T47D (cell line): ENCODE results near the gene A3GALT2.

Experiments
- DNase-seq, 2 experiments: peaks; one replicate each; pipeline versions ENCODE4 v3.0.0 to v3.0.0-alpha.2; 2011 to 2012; ENCODE audit warnings: low read depth in 1 of 2, low spot score in 1 of 2
- JUND ChIP-seq: IDR thresholded peaks from 2 replicates; pipeline ENCODE4 v1.6.1; 2012; ENCODE audit warnings: low read depth
- in situ Hi-C: cut with HindIII; loops from 2 replicates; pipeline ENCODE4 v1.10.0; 2016; ENCODE audit warnings: low sequenced_read_pairs, low pct_unique_long_range_greater_than_20kb

A3GALT2 gene

GRCh38 chr1:33286451-33287185 lies 34.3 kb downstream of the A3GALT2 start:
- DNase-seq: no peak
- in situ Hi-C loops: no loop called here
- TF ChIP-seq JUND: no peak

GRCh38 chr1:33284049-33284448 lies 36.8 kb downstream of the A3GALT2 start:
- DNase-seq: no peak
- in situ Hi-C loops: no loop called here
- no peak for TF ChIP-seq JUND

DNA sequence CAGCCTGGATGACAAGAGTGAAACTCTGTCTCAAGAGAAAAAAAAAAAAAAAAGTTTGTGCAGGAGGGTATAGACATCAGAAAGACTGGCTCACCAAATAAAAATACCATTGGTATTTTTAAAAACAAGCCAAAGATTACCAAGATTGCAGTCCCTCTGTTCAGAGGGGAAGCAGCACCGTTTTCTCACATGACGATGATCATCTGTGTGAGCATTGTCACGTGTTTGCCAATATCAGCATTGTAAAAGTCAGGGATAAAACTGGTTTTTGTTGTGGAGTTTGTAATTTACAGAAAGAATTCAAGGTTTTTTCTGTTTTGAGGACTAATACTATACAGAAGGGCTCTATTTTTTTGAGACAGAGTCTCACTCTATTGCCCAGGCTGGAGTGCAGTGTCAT lies 38.1 kb downstream of the A3GALT2 start:
- in situ Hi-C loops: no loop called here
- no peak for TF ChIP-seq JUND
- no peak for DNase-seq

DNA sequence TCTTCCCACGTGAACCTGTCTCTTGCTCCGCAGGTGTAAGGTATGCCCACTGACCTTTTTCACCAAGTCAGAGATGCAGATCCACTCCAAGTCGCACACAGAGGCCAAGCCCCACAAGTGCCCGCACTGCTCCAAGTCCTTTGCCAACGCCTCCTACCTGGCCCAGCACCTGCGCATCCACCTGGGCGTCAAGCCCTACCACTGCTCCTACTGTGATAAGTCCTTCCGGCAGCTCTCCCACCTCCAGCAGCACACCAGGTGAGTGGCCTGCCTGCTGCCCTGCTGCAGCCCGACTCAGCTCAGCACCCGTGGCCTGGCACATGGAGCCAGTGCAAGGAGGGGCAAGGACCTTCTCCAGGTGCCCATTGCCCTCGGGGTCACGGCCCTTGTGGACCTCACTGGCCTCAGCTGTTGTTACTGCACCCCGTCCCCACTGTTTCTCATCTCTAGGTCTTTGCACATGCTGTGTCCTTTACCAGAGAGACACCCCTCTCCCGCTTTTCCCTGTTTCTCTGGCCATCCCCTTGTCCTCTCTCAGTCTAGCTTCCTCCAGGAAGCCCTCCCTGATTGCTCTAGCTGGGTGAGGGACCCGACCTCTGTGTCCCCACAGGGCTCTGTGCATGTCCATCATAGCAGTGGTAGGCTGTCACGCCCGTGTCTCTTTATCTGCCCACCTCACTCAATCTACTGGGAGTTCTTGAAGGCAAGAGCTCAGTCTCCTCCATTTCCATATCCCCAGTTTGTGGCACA lies 39.2 kb downstream of the A3GALT2 start:
- TF ChIP-seq JUND: no peak
- in situ Hi-C loops: no loop called here
- DNase-seq: no peak

DNA sequence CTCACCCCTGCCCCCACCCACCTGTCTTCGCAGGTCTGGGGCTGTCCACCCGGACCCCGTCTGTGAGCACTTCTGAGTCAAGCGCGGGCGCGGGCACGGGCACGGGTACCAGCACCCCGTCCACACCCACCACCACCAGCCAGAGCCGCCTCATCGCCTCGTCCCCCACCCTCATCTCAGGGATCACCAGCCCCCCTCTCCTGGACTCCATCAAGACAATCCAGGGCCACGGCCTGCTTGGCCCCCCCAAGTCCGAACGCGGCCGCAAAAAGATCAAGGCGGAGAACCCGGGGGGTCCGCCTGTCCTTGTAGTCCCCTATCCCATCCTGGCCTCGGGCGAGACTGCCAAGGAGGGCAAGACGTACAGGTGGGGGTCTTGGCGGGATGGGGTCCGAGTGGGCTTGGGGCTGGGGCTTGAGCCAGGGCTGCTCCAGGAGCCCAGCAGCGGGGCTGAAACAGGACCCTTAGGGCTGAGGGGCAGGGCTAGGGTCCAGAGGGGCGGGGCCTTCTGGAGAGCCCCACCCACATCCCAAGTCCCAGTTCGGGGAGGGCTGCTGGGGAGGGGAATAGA lies 40.7 kb downstream of the A3GALT2 start:
- in situ Hi-C loops: no loop called here

GRCh38 chr1:33277488-33278084 lies 43.3 kb downstream of the A3GALT2 start:
- in situ Hi-C loops: no loop called here
- no peak for TF ChIP-seq JUND
- DNase-seq: no peak

More for the DNA sequence above, 40.7 kb downstream of the A3GALT2 start:
- no peak for DNase-seq
- no peak for TF ChIP-seq JUND

DNA sequence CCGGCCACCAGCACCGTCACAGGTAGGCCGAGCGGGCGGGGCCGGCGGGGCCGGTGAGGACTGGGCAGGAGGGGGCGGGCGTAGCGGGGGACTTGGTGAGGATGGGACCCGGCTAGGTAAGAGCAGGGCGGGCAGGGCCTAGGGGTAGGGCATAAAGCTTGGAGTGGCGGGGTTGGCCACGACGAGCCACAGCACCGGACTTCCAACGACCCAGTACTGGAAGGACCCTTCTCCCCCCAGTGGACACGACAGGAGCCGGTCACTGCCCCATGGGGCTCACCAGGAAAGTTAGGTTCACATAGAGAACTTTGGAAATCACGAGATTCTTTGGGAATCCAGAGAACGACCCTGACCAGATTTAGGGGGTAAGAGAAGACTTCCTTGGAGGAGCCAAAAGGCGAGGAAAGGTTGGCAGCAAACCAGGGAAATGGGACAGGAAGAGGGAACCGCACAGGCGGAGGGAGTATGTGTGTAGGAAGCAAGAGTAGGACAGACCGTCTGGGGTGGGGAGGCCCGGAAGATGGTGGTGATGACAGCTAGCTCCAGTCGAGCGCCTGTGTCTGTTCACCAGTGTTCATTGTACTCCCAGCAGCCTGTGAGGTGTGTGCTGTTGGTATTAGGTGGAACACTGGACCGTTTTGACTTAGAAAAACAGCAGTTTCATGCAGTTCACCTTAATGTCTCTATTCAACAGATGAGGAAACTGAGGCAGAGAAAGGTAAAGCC lies 44.2 kb downstream of the A3GALT2 start:
- TF ChIP-seq JUND: no peak
- no peak for DNase-seq
- in situ Hi-C loops: no loop called here

GRCh38 chr1:33275706-33276572 lies 45.0 kb downstream of the A3GALT2 start:
- DNase-seq: no peak
- no peak for TF ChIP-seq JUND
- in situ Hi-C loops: no loop called here

DNA sequence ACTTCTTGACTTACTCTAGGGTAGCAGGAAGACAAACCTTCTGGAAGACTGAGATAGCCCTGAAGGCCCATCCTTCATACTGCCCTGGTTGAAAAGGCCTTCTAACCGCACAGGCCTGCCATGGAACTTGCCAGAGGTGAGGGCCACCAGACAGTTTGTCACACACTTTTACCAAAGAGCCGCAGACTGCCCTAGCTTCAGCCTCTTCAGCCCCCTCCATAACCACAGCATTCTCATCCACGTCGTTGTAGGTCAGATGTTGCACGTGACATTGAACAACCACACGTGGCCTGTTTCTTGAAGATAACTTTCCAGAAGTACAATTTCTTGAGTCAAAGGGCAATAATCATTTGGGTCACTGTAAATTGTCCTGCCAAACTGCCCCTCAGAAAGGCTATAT lies 45.7 kb downstream of the A3GALT2 start:
- in situ Hi-C loops: no loop called here
- no peak for TF ChIP-seq JUND
- no peak for DNase-seq

- no peak for DNase-seq
- in situ Hi-C loops: no loop called here
- no peak for TF ChIP-seq JUND
Measured at GRCh38 chr1:33274446-33274845, 46.5 kb downstream of the A3GALT2 start.

- in situ Hi-C loops: no loop called here
- no peak for DNase-seq
- TF ChIP-seq JUND: no peak
Measured at GRCh38 chr1:33273961-33274371, 46.9 kb downstream of the A3GALT2 start.

DNA sequence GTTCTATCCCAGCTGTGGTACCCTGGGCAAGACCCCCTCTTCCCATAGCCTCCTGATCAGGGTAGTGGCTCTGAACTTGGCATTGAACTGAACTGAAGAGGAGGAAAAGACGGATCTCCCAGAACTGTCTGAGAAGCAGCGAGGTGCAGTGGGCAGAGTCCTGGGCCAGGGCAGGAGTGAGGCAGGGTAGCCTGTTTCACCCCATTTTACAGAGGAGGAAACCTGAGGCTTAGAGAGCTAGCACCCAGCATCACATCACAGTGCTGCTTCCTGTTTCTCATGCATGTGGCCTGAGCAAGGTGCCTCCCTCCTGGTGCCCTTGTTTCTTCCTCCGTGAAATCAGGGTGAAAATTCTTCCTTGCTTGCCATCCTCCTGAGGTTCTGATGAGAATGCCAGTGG lies 47.5 kb downstream of the A3GALT2 start:
- DNase-seq: no peak
- no peak for TF ChIP-seq JUND
- in situ Hi-C loops: no loop called here
